GM12892 (cell line): Measurements from ENCODE around the gene OSBP2.

Experiments used
- POLR2AphosphoS5 ChIP-seq: IDR thresholded peaks from 2 replicates; pipeline ENCODE4 v1.6.1; 2011; ENCODE audit warnings: low read depth, low read length, control low read depth
- TAF1 ChIP-seq: IDR thresholded peaks from 2 replicates; pipeline ENCODE4 v1.6.1; 2011; ENCODE audit warnings: low read depth, mild to moderate bottlenecking, control low read depth, low read length, borderline replicate concordance

- no peak for TF ChIP-seq POLR2AphosphoS5
- TF ChIP-seq TAF1, result no peak
Observed at GRCh38 chr22:30885001-30885366, 190.3 kb downstream of the OSBP2 start.
